Measurements from ENCODE around the gene RAD51B. TPM values are rescaled to one million over a fixed set of nuclear protein-coding genes. Genes with fewer than 3 reads are reported as not detected.

Gene RAD51B
- total RNA-seq, 1 experiment from 2014 or later: 16.7 TPM

- Histone ChIP-seq H2BK20ac (ENCODE audit: low read depth, low read length, poor library complexity, severe bottlenecking) (no peak overlapping the region), H3K4ac (ENCODE audit: low read depth, low read length) (no peak overlapping the region), H3K18ac (ENCODE audit: insufficient read length, low read depth, low read length) (no peak overlapping the region), H3K27me3 (ENCODE audit: insufficient read depth, low read length) (no peaks in the 10 kb centered on the region), H4K5ac (ENCODE audit: insufficient read length, low read depth, low read length) (no peak overlapping the region), H3K23ac (ENCODE audit: insufficient read length, low read depth, low read length) (no peak overlapping the region), H2BK5ac (ENCODE audit: insufficient read length, low read length) (no peak overlapping the region), H2AK5ac (ENCODE audit: insufficient read length, low read length) (no peak overlapping the region), H2BK15ac (ENCODE audit: low read depth, low read length) (no peak overlapping the region), H3K9me3 (ENCODE audit: control insufficient read depth, low read depth, low read length) (no peaks in the 10 kb centered on the region), H2BK120ac (ENCODE audit: low read depth, low read length, poor library complexity, severe bottlenecking) (no peak overlapping the region), H4K20me1 (ENCODE audit: control insufficient read depth, insufficient read depth, insufficient read length) (no peaks in the 10 kb centered on the region), H3K4me1 (ENCODE audit: insufficient read depth, low read length) (peaks cover 22% of the 10 kb centered on the region; the same call in 1 of the 2 replicates), H3K14ac (ENCODE audit: insufficient read depth, low read length) (no peak overlapping the region), H3K4me2 (ENCODE audit: insufficient read depth, insufficient read length, low read length) (no peak overlapping the region), H3K56ac (ENCODE audit: insufficient read length, low read depth, low read length) (no peak overlapping the region), H4K91ac (ENCODE audit: insufficient read length, low read depth, low read length) (no peak overlapping the region), H3K79me2 (ENCODE audit: insufficient read depth, low read length) (no peaks in the 10 kb centered on the region; the same call in 1 of the 2 replicates), H2AFZ (ENCODE audit: low read length) (no peak overlapping the region), H3K9ac (ENCODE audit: extremely low read depth, insufficient read length, low read length) (no peak overlapping the region), H4K8ac (replicated peaks; ENCODE audit: insufficient read length, low read depth, low read length) (no peak overlapping the region), H2BK12ac (ENCODE audit: insufficient read length, low read depth, low read length) (no peak overlapping the region), H3K27ac (ENCODE audit: insufficient read length, low read depth, low read length) (no peak overlapping the region), H3K23me2 (ENCODE audit: insufficient read length, low read depth, low read length, poor library complexity, severe bottlenecking) (no peaks in the 10 kb centered on the region), H3K79me1 (ENCODE audit: insufficient read depth, low read depth, low read length, poor library complexity, severe bottlenecking) (no peaks in the 10 kb centered on the region), H3T11ph (ENCODE audit: low read length) (no peak overlapping the region)
- Mint-ChIP-seq H3K27me3 (ENCODE audit: low read depth) (no peaks in the 10 kb centered on the region; the same call in 1 of the 2 replicates), H3K36me3 (ENCODE audit: insufficient read depth in 1 of 3, low read depth in 3 of 3) (peaks cover 0 to 2% (median 2%) of the 10 kb centered on the region in 3 experiments; a peak in 5 of 7 replicates), H3K4me3 (no peak overlapping the region), H3K9me3 (peaks cover 3 to 8% of the 10 kb centered on the region in 2 experiments; a peak in 4 of 5 replicates), H3K27ac (no peak overlapping the region), H3K4me1 (peaks cover 57 to 58% of the 10 kb centered on the region in 2 experiments)
- WGBS (ENCODE audit: extremely low coverage, insufficient read length, low lambda C conversion rate): no CpG with 5 or more reads among the region's 4 CpGs
- no peak for TF ChIP-seq CTCF (conservative IDR thresholded peaks at IDR 0.05)
- no peak for DNase-seq
Observed at GRCh38 chr14:68584786-68585185, 765.2 kb downstream of the RAD51B start.
